Omental fat pad (tissue), 4 donors: ENCODE results near the gene MAPKBP1. TPM values are rescaled to one million over a fixed set of nuclear protein-coding genes. Genes with fewer than 3 reads are reported as not detected.

Source experiments
- ATAC-seq: fragments of 150-250 bp; one replicate; pipeline ENCODE4 v1.9.1; 2016; ENCODE audit warnings: mild to moderate bottlenecking, moderate library complexity; ENCODE audit not compliant: low FRiP score
- DNase-seq: peaks from one replicate; pipeline ENCODE4 v3.0.0-alpha.2; 2019; ENCODE audit warnings: low spot score
- CTCF ChIP-seq, 3 donors: fragments of 450-650 bp; IDR thresholded peaks; one replicate each; pipeline ENCODE4 v1.5.1; 2016 to 2017; ENCODE audit warnings: antibody characterized with exemption in 3 of 3, mild to moderate bottlenecking in 3 of 3, moderate library complexity in 2 of 3
- total RNA-seq, 4 donors: library from RNA; depleted of rRNA; stranded (reverse); fragments of >200 nt; gene quantifications; one replicate each; pipeline ENCODE4 v1.1.0, GENCODE V29; 2016

The MAPKBP1 gene
- total RNA-seq, 4 donors from 2014 or later, result 13.4 to 24.1 (median 14.4) TPM

DNA sequence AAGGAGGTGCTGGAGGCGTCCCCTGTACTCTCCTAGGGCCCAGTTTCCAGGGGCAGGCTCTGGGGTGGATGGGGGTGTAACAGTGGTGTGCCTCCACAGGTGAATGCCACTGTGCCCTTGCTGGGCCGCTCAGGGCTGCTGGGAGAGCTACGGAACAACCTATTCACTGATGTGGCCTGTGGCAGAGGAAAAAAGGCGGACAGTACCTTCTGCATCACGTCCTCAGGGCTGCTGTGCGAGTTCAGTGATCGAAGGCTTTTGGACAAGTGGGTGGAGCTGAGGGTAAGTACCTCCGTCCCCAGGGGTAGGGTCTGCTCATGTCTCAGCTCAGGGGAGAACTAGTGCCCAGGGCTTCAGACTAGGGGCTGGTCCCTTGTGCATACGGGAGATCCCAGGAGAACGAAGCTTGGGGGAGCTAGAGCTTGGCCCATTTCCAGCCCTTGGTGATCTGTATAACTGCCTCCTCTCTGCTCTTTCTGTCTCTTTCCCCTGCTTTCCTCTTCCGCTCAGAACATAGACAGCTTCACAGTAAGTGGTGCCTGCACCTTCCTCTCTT, 38.6 kb downstream of the MAPKBP1 start:
- no peak for TF ChIP-seq CTCF (IDR thresholded peaks at IDR 0.05)
- no peak for DNase-seq
- ATAC-seq, result no peak

- no peak for TF ChIP-seq CTCF (IDR thresholded peaks at IDR 0.05)
- DNase-seq, result no peak
- no peak for ATAC-seq
These were observed 39.1 kb downstream of the MAPKBP1 start for GRCh38 chr15:41813426-41813825.

- no peak for TF ChIP-seq CTCF (IDR thresholded peaks at IDR 0.05)
- DNase-seq (no peak), ATAC-seq (no peak)
These were observed 40.2 kb downstream of the MAPKBP1 start for GRCh38 chr15:41814534-41814933.

GRCh38 chr15:41816788-41817187, 42.5 kb downstream of the MAPKBP1 start:
- ATAC-seq, result no peak
- TF ChIP-seq CTCF (IDR thresholded peaks at IDR 0.05), result no peak
- no peak for DNase-seq

GRCh38 chr15:41817327-41817726, 43.0 kb downstream of the MAPKBP1 start:
- no peak for TF ChIP-seq CTCF (IDR thresholded peaks at IDR 0.05)
- no peak for ATAC-seq
- DNase-seq, result no peak

GRCh38 chr15:41817781-41818180, 43.5 kb downstream of the MAPKBP1 start:
- no peak for TF ChIP-seq CTCF (IDR thresholded peaks at IDR 0.05)
- no peak for DNase-seq
- ATAC-seq, result no peak

DNA sequence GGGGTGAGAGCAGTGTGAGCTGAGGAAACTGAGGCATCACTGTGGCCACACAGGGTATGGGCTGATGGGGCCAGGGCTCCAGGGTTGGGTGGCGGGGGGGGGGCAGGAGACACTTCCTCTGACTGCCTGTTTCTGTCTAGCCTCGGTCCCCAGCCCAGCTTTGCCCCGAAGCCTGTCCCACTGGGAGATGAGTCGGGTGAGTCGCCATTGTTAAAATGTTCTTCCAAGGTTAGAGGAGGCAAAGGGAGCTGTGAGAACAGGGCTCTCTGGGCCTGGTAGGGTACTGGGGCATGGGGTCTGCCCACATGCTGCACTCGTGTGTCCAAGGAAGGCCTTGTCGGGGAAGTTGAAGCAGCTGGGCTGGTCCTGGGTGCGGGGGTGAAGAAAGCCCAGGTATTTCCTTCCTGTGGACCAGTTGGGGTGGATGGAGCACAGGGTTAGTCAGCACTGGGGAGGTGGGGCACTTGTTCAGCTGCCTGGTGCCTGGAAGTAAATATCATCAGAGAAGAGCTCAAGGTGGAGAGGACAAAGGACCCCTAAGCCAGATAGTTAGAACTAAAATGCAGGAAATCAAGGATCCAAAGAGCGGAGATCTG, 45.3 kb downstream of the MAPKBP1 start:
- no peak for ATAC-seq
- no peak for DNase-seq
- TF ChIP-seq CTCF (IDR thresholded peaks at IDR 0.05), result no peak
